Measurements from ENCODE around the gene FAM177A1. TPM values are rescaled to one million over a fixed set of nuclear protein-coding genes. Genes with fewer than 3 reads are reported as not detected.
"Not testable (repeated sequence)": the region's sequence is repeated elsewhere in the genome, so short reads cannot be mapped to it uniquely, and the experiment has no call there.

Gene FAM177A1
- polyA plus RNA-seq, 1 experiment: 29.5 TPM

DNA sequence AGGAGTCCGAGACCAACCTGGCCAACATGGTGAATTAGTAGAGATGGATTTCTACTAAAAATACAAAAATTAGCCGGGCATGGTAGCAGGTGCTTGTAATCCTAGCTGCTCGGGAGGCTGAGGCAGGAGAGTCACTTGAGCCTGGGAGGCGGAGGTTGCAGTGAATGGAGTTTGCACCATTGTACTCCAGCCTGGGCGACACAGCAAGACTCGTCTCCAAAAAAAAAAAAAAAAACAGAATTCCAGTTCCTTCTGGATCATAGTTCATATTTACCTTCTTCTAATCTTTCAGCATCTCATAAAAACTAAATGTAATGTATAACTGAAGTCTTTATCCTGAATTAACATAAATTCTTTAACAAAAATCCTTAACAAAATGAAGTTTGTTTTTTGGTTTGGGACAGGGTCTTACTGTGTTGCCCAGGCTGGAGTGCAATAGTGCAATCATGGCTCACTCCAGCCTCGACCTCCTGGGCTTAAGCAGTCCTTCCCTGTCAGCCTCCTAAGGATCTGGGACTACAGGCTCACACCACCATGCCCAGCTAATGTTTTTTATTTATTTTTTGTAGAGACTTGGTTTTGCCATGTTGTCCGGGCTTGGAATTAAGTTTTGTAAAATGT, 37.6 kb downstream of the FAM177A1 start:
- Histone ChIP-seq H3K4me3 (ENCODE audit: low read depth, low read length) (no peak overlapping the region), H3K36me3 (ENCODE audit: control insufficient read depth, insufficient read depth, low read length) (peaks cover 2% of the 10 kb centered on the region; the same call in 1 of the 2 replicates), H3K27me3 (ENCODE audit: control insufficient read depth, insufficient read depth, low read length) (no peaks in the 10 kb centered on the region)
- ChIA-PET CTCF (no interaction called here), POLR2A (no interaction called here)
- TF ChIP-seq CTCF (IDR thresholded peaks at IDR 0.05; ENCODE audit: insufficient read depth, low read depth, low read length): no peak
- DNase-seq (ENCODE audit: low read depth): no peak

- ChIA-PET POLR2A (no interaction called here), CTCF (interaction anchor here (0.5 kb wide), 1 partner anchor 337 kb away, joined by 3 read pairs; no protein-coding TSS in a partner anchor)
- no peak for TF ChIP-seq CTCF (IDR thresholded peaks at IDR 0.05; ENCODE audit: insufficient read depth, low read depth, low read length)
- no peak for DNase-seq (ENCODE audit: low read depth)
- no peak overlapping the region for H3K4me3 ChIP-seq (ENCODE audit: low read depth, low read length)
- no peaks in the 10 kb centered on the region for H3K27me3 ChIP-seq (ENCODE audit: control insufficient read depth, insufficient read depth, low read length)
- H3K36me3 ChIP-seq (ENCODE audit: control insufficient read depth, insufficient read depth, low read length): peaks cover 2% of the 10 kb centered on the region; the same call in 1 of the 2 replicates
These were observed 39.4 kb downstream of the FAM177A1 start for GRCh38 chr14:35085441-35085840.

GRCh38 chr14:35088514-35088913, 42.4 kb downstream of the FAM177A1 start:
- CTCF ChIA-PET: no interaction called here
- peaks cover under 1% of the 10 kb centered on the region; the same call in 1 of the 2 replicates for H3K36me3 ChIP-seq (ENCODE audit: control insufficient read depth, insufficient read depth, low read length)
- no peak overlapping the region for H3K4me3 ChIP-seq (ENCODE audit: low read depth, low read length)
- H3K27me3 ChIP-seq (ENCODE audit: control insufficient read depth, insufficient read depth, low read length): no peaks in the 10 kb centered on the region
- no peak for TF ChIP-seq CTCF (IDR thresholded peaks at IDR 0.05; ENCODE audit: insufficient read depth, low read depth, low read length)
- no peak for DNase-seq (ENCODE audit: low read depth)
- POLR2A ChIA-PET: no interaction called here

DNA sequence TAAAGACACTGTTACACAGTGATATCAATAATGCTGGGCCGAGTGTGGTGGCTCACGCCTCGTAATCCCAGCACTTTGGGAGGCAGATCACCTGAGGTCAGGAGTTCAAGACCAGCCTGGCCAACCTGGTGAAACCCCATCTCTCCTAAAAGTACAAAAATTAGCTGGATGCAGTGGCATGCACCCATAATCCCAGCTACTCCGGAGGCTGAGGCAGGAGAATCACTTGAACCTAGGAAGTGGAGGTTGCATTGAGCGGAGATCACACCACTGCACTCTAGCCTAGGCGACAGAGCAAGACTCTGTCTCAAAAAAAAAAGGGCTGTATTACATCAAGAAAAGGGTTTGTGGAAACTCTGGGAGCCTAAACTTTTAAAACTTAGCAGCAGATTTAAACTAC, 48.6 kb downstream of the FAM177A1 start:
- CTCF ChIA-PET; POLR2A ChIA-PET; H3K4me3 ChIP-seq (ENCODE audit: low read depth, low read length); H3K36me3 ChIP-seq (ENCODE audit: control insufficient read depth, insufficient read depth, low read length); DNase-seq (ENCODE audit: low read depth); H3K27me3 ChIP-seq (ENCODE audit: control insufficient read depth, insufficient read depth, low read length): not testable (repeated sequence)

- ChIA-PET CTCF (no interaction called here), POLR2A (no interaction called here)
- DNase-seq (ENCODE audit: low read depth): no peak
- no peaks in the 10 kb centered on the region for H3K27me3 ChIP-seq (ENCODE audit: control insufficient read depth, insufficient read depth, low read length)
- no peak for TF ChIP-seq CTCF (IDR thresholded peaks at IDR 0.05; ENCODE audit: insufficient read depth, low read depth, low read length)
- H3K4me3 ChIP-seq (ENCODE audit: low read depth, low read length): no peak overlapping the region
- peaks cover 6% of the 10 kb centered on the region for H3K36me3 ChIP-seq (ENCODE audit: control insufficient read depth, insufficient read depth, low read length)
These were observed 61.8 kb downstream of the FAM177A1 start for GRCh38 chr14:35107866-35108265.

- Histone ChIP-seq H3K4me3 (ENCODE audit: low read depth, low read length) (no peak overlapping the region), H3K36me3 (ENCODE audit: control insufficient read depth, insufficient read depth, low read length) (peaks cover 13% of the 10 kb centered on the region), H3K27me3 (ENCODE audit: control insufficient read depth, insufficient read depth, low read length) (no peaks in the 10 kb centered on the region)
- DNase-seq (ENCODE audit: low read depth): no peak
- POLR2A ChIA-PET: no interaction called here
- CTCF ChIA-PET: no interaction called here
- TF ChIP-seq CTCF (IDR thresholded peaks at IDR 0.05; ENCODE audit: insufficient read depth, low read depth, low read length): no peak
These were observed 66.6 kb downstream of the FAM177A1 start for GRCh38 chr14:35112641-35113040.
